GM23338 (cell line): ENCODE measurements around the gene ARMH4. TPM values are rescaled to one million over a fixed set of nuclear protein-coding genes. Genes with fewer than 3 reads are reported as not detected.

ENCODE experiments used
- ATAC-seq: fragments of 200-7000 bp; cut with Tn5 transposase; 3 replicates; pipeline ENCODE4 v1.9.1; 2020
- DNase-seq: peaks from one replicate; pipeline ENCODE4 v3.0.0-alpha.2; 2015; ENCODE audit warnings: low spot score
- H2AFZ ChIP-seq: fragments of 200-600 bp; sonication (generic); 2 replicates; pipeline ENCODE4 v1.8.0; 2016; ENCODE audit warnings: antibody characterized with exemption, mild to moderate bottlenecking, moderate library complexity
- H3F3A ChIP-seq: fragments of 200-600 bp; sonication (generic); replicated peaks from 2 replicates; pipeline ENCODE4 v1.8.0; 2017; ENCODE audit warnings: antibody characterized with exemption, mixed run types, low read depth
- H3K27ac ChIP-seq: fragments of 200-600 bp; sonication (generic); 2 replicates; pipeline ENCODE4 v1.6.1; 2016; ENCODE audit warnings: low read depth
- H3K27me3 ChIP-seq: fragments of 200-600 bp; sonication (generic); 2 replicates; pipeline ENCODE4 v1.8.0; 2016; ENCODE audit warnings: mild to moderate bottlenecking, mixed run types, moderate library complexity; ENCODE audit not compliant: insufficient read depth
- H3K36me3 ChIP-seq: fragments of 200-600 bp; sonication (generic); 2 replicates; pipeline ENCODE4 v1.8.0; 2016; ENCODE audit warnings: mild to moderate bottlenecking; ENCODE audit not compliant: insufficient read depth
- H3K4me1 ChIP-seq: fragments of 200-600 bp; sonication (generic); 2 replicates; pipeline ENCODE4 v1.8.0; 2016; ENCODE audit warnings: mild to moderate bottlenecking, moderate library complexity; ENCODE audit not compliant: insufficient read depth
- H3K4me2 ChIP-seq: fragments of 200-600 bp; sonication (generic); 2 replicates; pipeline ENCODE4 v1.7.1; 2017; ENCODE audit warnings: mixed run types
- H3K4me3 ChIP-seq: fragments of 200-600 bp; sonication (generic); 2 replicates; pipeline ENCODE4 v1.6.1; 2016; ENCODE audit warnings: mixed run types
- H3K79me2 ChIP-seq: fragments of 200-600 bp; sonication (generic); replicated peaks from 2 replicates; pipeline ENCODE4 v1.8.0; 2017; ENCODE audit warnings: mild to moderate bottlenecking; ENCODE audit not compliant: insufficient read depth
- H3K9me2 ChIP-seq: fragments of 200-600 bp; sonication (generic); 2 replicates; pipeline ENCODE4 v1.8.0; 2017; ENCODE audit not compliant: insufficient read depth
- H4K20me1 ChIP-seq: fragments of 200-600 bp; sonication (generic); replicated peaks from 2 replicates; pipeline ENCODE4 v1.8.0; 2017; ENCODE audit warnings: mild to moderate bottlenecking; ENCODE audit not compliant: insufficient read depth
- H3K27ac Mint-ChIP-seq: 2 replicates; pipeline ENCODE4 v1.8.0; 2020; ENCODE audit warnings: inconsistent platforms, mild to moderate bottlenecking, moderate library complexity, mixed read lengths
- H3K27me3 Mint-ChIP-seq: 3 replicates; pipeline ENCODE4 v1.8.0; 2022; ENCODE audit warnings: low read depth, mild to moderate bottlenecking, moderate library complexity, mixed read lengths, inconsistent platforms; ENCODE audit not compliant: insufficient read depth, poor library complexity
- H3K36me3 Mint-ChIP-seq: 3 replicates; pipeline ENCODE4 v1.8.0; 2021; ENCODE audit warnings: low read depth, mild to moderate bottlenecking, inconsistent platforms, moderate library complexity, mixed read lengths
- H3K4me1 Mint-ChIP-seq: 3 replicates; pipeline ENCODE4 v1.8.0; 2020; ENCODE audit warnings: mild to moderate bottlenecking, inconsistent platforms, mixed read lengths
- H3K4me3 Mint-ChIP-seq: 3 replicates; pipeline ENCODE4 v1.8.0; 2021; ENCODE audit warnings: moderate library complexity, mild to moderate bottlenecking, inconsistent platforms, mixed read lengths
- H3K9me3 Mint-ChIP-seq: 3 replicates; pipeline ENCODE4 v1.8.0; 2020; ENCODE audit warnings: moderate library complexity, mild to moderate bottlenecking, inconsistent platforms, mixed read lengths
- CREB1 ChIP-seq: fragments of 250-450 bp; sonication (Bioruptor Pico); IDR thresholded peaks from 2 replicates; pipeline ENCODE4 v1.5.0; 2020; ENCODE audit warnings: low read depth, mild to moderate bottlenecking, moderate library complexity
- EZH2phosphoT487 ChIP-seq: fragments of 200-600 bp; sonication (generic); IDR thresholded peaks from one replicate; pipeline ENCODE4 v1.8.1; 2018; ENCODE audit warnings: antibody characterized with exemption; ENCODE audit not compliant: unreplicated experiment
- POLR2AphosphoS5 ChIP-seq: IDR thresholded peaks from 2 replicates; pipeline ENCODE4 v1.6.1; 2016; ENCODE audit warnings: antibody characterized with exemption, low read depth
- ZNF331 ChIP-seq: fragments of 250-450 bp; sonication (Bioruptor Pico); IDR thresholded peaks from 2 replicates; pipeline ENCODE4 v1.5.0; 2020; ENCODE audit warnings: low read depth, mild to moderate bottlenecking, moderate library complexity
- polyA plus RNA-seq: library from polyadenylated mRNA; unstranded; fragments of >200 nt; fragmentation: Nextera tagmentation; extraction: Ambion mirVana; gene quantifications from 2 replicates; pipeline ENCODE4 v1.2.1, GENCODE V29; 2016
- total RNA-seq: library from RNA; depleted of rRNA; stranded (reverse); fragments of >200 nt; shearing (Covaris generic); gene quantifications from 2 replicates; pipeline ENCODE4 v1.2.3, GENCODE V29; 2014
- TF ChIP-seq, protein P1 (sequence below), 2 experiments: fragments of 200-600 bp in 1 of 2; sonication (generic) in 1 of 2; conservative IDR thresholded peaks; 2 replicates each; pipeline versions ENCODE4 v1.5.1 to v1.6.1; 2016 to 2017; ENCODE audit warnings: antibody characterized with exemption in 2 of 2, low read depth in 2 of 2, mild to moderate bottlenecking in 2 of 2, moderate library complexity in 1 of 2
- TF ChIP-seq, protein P2 (sequence below): fragments of 250-450 bp; sonication (Bioruptor Pico); IDR thresholded peaks from 2 replicates; pipeline ENCODE4 v1.5.0; 2020; ENCODE audit warnings: mild to moderate bottlenecking, moderate library complexity
- TF ChIP-seq, protein P3 (sequence below): IDR thresholded peaks from one replicate; pipeline ENCODE4 v1.6.1; 2018; ENCODE audit warnings: antibody characterized with exemption; ENCODE audit not compliant: unreplicated experiment

The ARMH4 gene
- total and polyA plus RNA-seq, 2 experiments from 2014 or later, result 15.5 to 20.2 TPM

- no peak overlapping the region for H3K4me2 ChIP-seq
- no peak overlapping the region for H3K4me3 ChIP-seq
- ATAC-seq (peak; percentile 86), DNase-seq (peak; percentile 96)
- H3K4me3 Mint-ChIP-seq, result no peak overlapping the region
- H4K20me1 ChIP-seq, result no peaks in the 10 kb centered on the region
- H3K27ac ChIP-seq, result no peak overlapping the region
- H3K36me3 ChIP-seq, result no peaks in the 10 kb centered on the region
- H3F3A ChIP-seq, result no peaks in the 10 kb centered on the region
- no peaks in the 10 kb centered on the region for H3K36me3 Mint-ChIP-seq
- H3K4me1 ChIP-seq, result peaks cover 4% of the 10 kb centered on the region; the same call in 1 of the 2 replicates
- H3K27me3 ChIP-seq, result no peaks in the 10 kb centered on the region
- H3K9me2 ChIP-seq, result no peaks in the 10 kb centered on the region
- H3K27me3 Mint-ChIP-seq, result peaks cover 4% of the 10 kb centered on the region
- H3K79me2 ChIP-seq, result no peaks in the 10 kb centered on the region
- TF ChIP-seq POLR2AphosphoS5, result no peak
- TF ChIP-seq, protein P1, sequence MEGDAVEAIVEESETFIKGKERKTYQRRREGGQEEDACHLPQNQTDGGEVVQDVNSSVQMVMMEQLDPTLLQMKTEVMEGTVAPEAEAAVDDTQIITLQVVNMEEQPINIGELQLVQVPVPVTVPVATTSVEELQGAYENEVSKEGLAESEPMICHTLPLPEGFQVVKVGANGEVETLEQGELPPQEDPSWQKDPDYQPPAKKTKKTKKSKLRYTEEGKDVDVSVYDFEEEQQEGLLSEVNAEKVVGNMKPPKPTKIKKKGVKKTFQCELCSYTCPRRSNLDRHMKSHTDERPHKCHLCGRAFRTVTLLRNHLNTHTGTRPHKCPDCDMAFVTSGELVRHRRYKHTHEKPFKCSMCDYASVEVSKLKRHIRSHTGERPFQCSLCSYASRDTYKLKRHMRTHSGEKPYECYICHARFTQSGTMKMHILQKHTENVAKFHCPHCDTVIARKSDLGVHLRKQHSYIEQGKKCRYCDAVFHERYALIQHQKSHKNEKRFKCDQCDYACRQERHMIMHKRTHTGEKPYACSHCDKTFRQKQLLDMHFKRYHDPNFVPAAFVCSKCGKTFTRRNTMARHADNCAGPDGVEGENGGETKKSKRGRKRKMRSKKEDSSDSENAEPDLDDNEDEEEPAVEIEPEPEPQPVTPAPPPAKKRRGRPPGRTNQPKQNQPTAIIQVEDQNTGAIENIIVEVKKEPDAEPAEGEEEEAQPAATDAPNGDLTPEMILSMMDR (conservative IDR thresholded peaks at IDR 0.05; ENCODE audit: low read depth in 2 of 2), result peak; percentile 93 to 95
- TF ChIP-seq CREB1, result no peak
- peaks cover 18% of the 10 kb centered on the region for H3K4me1 Mint-ChIP-seq
- no peak overlapping the region; the same call in 1 of the 2 replicates for H3K27ac Mint-ChIP-seq
- peak overlapping the region; percentile 73 for H2AFZ ChIP-seq
- H3K9me3 Mint-ChIP-seq, result no peaks in the 10 kb centered on the region
These were observed 14.3 kb upstream of the ARMH4 start for GRCh38 chr14:58166005-58166983.

DNA sequence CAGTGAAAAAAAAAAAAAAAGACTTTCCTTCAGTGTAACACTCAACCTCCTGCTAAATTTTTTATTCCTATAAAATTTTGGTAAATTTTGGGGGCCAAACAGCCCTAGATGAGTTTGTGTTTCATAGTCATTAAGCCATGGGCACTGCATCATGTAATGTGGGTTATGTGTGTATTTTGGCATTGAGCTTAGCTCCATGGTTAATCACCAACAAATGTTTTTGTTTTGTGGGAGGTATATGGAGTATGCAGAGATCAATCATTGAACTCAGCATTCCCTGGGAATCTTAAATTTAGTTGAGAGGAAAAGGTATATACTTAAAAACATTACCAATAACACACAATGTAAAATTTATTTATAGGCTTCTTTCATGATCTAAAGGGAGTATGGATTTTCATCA lies 8.5 kb upstream of the ARMH4 start:
- no peaks in the 10 kb centered on the region for H4K20me1 ChIP-seq
- H2AFZ ChIP-seq, result no peak overlapping the region
- peaks cover 7% of the 10 kb centered on the region; the same call in 1 of the 2 replicates for H3K4me1 ChIP-seq
- no peak overlapping the region for H3K4me3 ChIP-seq
- no peak for DNase-seq
- no peak overlapping the region for H3K4me3 Mint-ChIP-seq
- H3F3A ChIP-seq, result no peaks in the 10 kb centered on the region
- H3K4me1 Mint-ChIP-seq, result peaks cover 5% of the 10 kb centered on the region; the same call in 2 of the 3 replicates
- H3K27me3 Mint-ChIP-seq, result no peaks in the 10 kb centered on the region
- H3K36me3 Mint-ChIP-seq, result no peaks in the 10 kb centered on the region
- H3K79me2 ChIP-seq, result no peaks in the 10 kb centered on the region
- no peaks in the 10 kb centered on the region for H3K27me3 ChIP-seq
- H3K4me2 ChIP-seq, result 0 out of 2 replicates have a peak overlapping the region, but pooled peaks have one; percentile 18
- no peaks in the 10 kb centered on the region for H3K36me3 ChIP-seq
- no peaks in the 10 kb centered on the region for H3K9me2 ChIP-seq
- no peaks in the 10 kb centered on the region for H3K9me3 Mint-ChIP-seq
- no peak for ATAC-seq
- H3K27ac Mint-ChIP-seq, result no peak overlapping the region
- H3K27ac ChIP-seq, result no peak overlapping the region
- TF ChIP-seq CREB1, result no peak
- TF ChIP-seq, protein P2, sequence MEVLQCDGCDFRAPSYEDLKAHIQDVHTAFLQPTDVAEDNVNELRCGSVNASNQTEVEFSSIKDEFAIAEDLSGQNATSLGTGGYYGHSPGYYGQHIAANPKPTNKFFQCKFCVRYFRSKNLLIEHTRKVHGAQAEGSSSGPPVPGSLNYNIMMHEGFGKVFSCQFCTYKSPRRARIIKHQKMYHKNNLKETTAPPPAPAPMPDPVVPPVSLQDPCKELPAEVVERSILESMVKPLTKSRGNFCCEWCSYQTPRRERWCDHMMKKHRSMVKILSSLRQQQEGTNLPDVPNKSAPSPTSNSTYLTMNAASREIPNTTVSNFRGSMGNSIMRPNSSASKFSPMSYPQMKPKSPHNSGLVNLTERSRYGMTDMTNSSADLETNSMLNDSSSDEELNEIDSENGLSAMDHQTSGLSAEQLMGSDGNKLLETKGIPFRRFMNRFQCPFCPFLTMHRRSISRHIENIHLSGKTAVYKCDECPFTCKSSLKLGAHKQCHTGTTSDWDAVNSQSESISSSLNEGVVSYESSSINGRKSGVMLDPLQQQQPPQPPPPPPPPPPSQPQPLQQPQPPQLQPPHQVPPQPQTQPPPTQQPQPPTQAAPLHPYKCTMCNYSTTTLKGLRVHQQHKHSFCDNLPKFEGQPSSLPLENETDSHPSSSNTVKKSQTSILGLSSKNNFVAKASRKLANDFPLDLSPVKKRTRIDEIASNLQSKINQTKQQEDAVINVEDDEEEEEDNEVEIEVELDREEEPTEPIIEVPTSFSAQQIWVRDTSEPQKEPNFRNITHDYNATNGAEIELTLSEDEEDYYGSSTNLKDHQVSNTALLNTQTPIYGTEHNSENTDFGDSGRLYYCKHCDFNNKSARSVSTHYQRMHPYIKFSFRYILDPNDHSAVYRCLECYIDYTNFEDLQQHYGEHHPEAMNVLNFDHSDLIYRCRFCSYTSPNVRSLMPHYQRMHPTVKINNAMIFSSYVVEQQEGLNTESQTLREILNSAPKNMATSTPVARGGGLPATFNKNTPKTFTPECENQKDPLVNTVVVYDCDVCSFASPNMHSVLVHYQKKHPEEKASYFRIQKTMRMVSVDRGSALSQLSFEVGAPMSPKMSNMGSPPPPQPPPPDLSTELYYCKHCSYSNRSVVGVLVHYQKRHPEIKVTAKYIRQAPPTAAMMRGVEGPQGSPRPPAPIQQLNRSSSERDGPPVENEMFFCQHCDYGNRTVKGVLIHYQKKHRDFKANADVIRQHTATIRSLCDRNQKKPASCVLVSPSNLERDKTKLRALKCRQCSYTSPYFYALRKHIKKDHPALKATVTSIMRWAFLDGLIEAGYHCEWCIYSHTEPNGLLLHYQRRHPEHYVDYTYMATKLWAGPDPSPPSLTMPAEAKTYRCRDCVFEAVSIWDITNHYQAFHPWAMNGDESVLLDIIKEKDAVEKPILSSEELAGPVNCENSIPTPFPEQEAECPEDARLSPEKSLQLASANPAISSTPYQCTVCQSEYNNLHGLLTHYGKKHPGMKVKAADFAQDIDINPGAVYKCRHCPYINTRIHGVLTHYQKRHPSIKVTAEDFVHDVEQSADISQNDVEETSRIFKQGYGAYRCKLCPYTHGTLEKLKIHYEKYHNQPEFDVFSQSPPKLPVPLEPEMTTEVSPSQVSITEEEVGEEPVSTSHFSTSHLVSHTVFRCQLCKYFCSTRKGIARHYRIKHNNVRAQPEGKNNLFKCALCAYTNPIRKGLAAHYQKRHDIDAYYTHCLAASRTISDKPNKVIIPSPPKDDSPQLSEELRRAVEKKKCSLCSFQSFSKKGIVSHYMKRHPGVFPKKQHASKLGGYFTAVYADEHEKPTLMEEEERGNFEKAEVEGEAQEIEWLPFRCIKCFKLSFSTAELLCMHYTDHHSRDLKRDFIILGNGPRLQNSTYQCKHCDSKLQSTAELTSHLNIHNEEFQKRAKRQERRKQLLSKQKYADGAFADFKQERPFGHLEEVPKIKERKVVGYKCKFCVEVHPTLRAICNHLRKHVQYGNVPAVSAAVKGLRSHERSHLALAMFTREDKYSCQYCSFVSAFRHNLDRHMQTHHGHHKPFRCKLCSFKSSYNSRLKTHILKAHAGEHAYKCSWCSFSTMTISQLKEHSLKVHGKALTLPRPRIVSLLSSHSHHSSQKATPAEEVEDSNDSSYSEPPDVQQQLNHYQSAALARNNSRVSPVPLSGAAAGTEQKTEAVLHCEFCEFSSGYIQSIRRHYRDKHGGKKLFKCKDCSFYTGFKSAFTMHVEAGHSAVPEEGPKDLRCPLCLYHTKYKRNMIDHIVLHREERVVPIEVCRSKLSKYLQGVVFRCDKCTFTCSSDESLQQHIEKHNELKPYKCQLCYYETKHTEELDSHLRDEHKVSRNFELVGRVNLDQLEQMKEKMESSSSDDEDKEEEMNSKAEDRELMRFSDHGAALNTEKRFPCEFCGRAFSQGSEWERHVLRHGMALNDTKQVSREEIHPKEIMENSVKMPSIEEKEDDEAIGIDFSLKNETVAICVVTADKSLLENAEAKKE (CRISPR knock-in tag), result no peak
- no peak for TF ChIP-seq EZH2phosphoT487
- TF ChIP-seq ZNF331, result no peak
- TF ChIP-seq, protein P3, sequence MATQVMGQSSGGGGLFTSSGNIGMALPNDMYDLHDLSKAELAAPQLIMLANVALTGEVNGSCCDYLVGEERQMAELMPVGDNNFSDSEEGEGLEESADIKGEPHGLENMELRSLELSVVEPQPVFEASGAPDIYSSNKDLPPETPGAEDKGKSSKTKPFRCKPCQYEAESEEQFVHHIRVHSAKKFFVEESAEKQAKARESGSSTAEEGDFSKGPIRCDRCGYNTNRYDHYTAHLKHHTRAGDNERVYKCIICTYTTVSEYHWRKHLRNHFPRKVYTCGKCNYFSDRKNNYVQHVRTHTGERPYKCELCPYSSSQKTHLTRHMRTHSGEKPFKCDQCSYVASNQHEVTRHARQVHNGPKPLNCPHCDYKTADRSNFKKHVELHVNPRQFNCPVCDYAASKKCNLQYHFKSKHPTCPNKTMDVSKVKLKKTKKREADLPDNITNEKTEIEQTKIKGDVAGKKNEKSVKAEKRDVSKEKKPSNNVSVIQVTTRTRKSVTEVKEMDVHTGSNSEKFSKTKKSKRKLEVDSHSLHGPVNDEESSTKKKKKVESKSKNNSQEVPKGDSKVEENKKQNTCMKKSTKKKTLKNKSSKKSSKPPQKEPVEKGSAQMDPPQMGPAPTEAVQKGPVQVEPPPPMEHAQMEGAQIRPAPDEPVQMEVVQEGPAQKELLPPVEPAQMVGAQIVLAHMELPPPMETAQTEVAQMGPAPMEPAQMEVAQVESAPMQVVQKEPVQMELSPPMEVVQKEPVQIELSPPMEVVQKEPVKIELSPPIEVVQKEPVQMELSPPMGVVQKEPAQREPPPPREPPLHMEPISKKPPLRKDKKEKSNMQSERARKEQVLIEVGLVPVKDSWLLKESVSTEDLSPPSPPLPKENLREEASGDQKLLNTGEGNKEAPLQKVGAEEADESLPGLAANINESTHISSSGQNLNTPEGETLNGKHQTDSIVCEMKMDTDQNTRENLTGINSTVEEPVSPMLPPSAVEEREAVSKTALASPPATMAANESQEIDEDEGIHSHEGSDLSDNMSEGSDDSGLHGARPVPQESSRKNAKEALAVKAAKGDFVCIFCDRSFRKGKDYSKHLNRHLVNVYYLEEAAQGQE, result no peak
- TF ChIP-seq POLR2AphosphoS5, result no peak
